K562 (cell line): ENCODE results near the gene IL33. TPM values are rescaled to one million over a fixed set of nuclear protein-coding genes. Genes with fewer than 3 reads are reported as not detected.

Source experiments
- ATAC-seq: fragments of 200-7000 bp; cut with Tn5 transposase; 3 replicates; pipeline ENCODE4 v1.9.1; 2020; ENCODE audit warnings: moderate library complexity
- BruUV-seq: library from RNA; stranded (reverse); fragments of 400-500 nt; replicated peaks from 2 replicates; lab custom pipeline; 2021; lab: Mats Ljungman, UMichigan
- CTCF ChIA-PET: fragments of 300-600 bp; formaldehyde crosslinking; extraction: SDS; loops from one replicate; lab custom pipeline; 2021; ENCODE audit warnings: low intra/inter-chr PET ratio; lab: Yijun Ruan, JAX
- POLR2A ChIA-PET: fragments of 300-600, 350-650 bp; sonication (Branson Sonifier 250); formaldehyde crosslinking; extraction: SDS; loops from one replicate; lab custom pipeline; 2021; ENCODE audit warnings: antibody characterized with exemption, inconsistent platforms; lab: Yijun Ruan, JAX
- DNase-seq, 4 experiments: peaks; one replicate each; pipeline versions ENCODE4 v3.0.0 to v3.0.0-alpha.2; 2011 to 2018; ENCODE audit warnings: low spot score in 3 of 4, mixed read lengths in 3 of 4; ENCODE audit errors: extremely low read depth in 1 of 4
- FAIRE-seq: peaks from 2 replicates; lab custom pipeline; 2011; peaks lifted over from hg19 to GRCh38; lab: Jason Lieb, UNC
- H2AFZ ChIP-seq: 2 replicates; pipeline ENCODE4 v1.6.0; 2011; ENCODE audit warnings: low read depth, low read length, control low read depth, inconsistent platforms
- H3K27ac ChIP-seq: fragments of 200-600 bp; 3 replicates; pipeline ENCODE4 v1.8.0; 2011; ENCODE audit warnings: low read depth, mild to moderate bottlenecking, control low read depth, inconsistent platforms, low read length, moderate library complexity, mixed read lengths; ENCODE audit errors: extremely low read depth
- H3K27me3 ChIP-seq, 2 experiments: fragments of 300-600 bp in 1 of 2; 2 replicates in 1 of 2; 3 replicates in 1 of 2; pipeline versions ENCODE4 v1.6.0 to v1.8.0; 2011; ENCODE audit warnings: inconsistent platforms in 2 of 2, low read length in 2 of 2, mild to moderate bottlenecking in 1 of 2, mixed read lengths in 1 of 2, moderate library complexity in 1 of 2; ENCODE audit not compliant: control insufficient read depth in 2 of 2, insufficient read depth in 2 of 2
- H3K36me3 ChIP-seq: fragments of 300-600 bp; 3 replicates; pipeline ENCODE4 v1.8.0; 2011; ENCODE audit warnings: mild to moderate bottlenecking, low read length, inconsistent platforms; ENCODE audit not compliant: control insufficient read depth, insufficient read depth
- H3K4me1 ChIP-seq, 2 experiments: fragments of 200-600 bp in 1 of 2; replicated peaks in 1 of 2; 2 replicates in 1 of 2; 3 replicates in 1 of 2; pipeline versions ENCODE4 v1.5.1 to v1.8.0; 2011; ENCODE audit warnings: inconsistent platforms in 2 of 2, low read length in 2 of 2, mild to moderate bottlenecking in 1 of 2, mixed read lengths in 1 of 2, moderate library complexity in 1 of 2; ENCODE audit not compliant: control insufficient read depth in 2 of 2, insufficient read depth in 2 of 2
- H3K4me2 ChIP-seq: 2 replicates; pipeline ENCODE4 v1.6.1; 2011; ENCODE audit warnings: low read length, control low read depth, inconsistent platforms, mixed read lengths; ENCODE audit not compliant: insufficient read depth
- H3K4me3 ChIP-seq: fragments of 200-600 bp; sonication (generic), shearing (Covaris generic); 2 replicates; pipeline ENCODE4 v1.5.1; 2016; ENCODE audit warnings: control low read depth, inconsistent platforms
- H3K79me2 ChIP-seq: fragments of 200-600 bp; 3 replicates; pipeline ENCODE4 v1.8.0; 2011; ENCODE audit warnings: low read length, inconsistent platforms; ENCODE audit not compliant: control insufficient read depth, insufficient read depth
- H3K9ac ChIP-seq, 2 experiments: 2 replicates each; pipeline versions ENCODE4 v1.6.0 to v1.6.1; 2011; ENCODE audit warnings: low read depth in 2 of 2, low read length in 2 of 2, control low read depth in 1 of 2, inconsistent platforms in 1 of 2, mild to moderate bottlenecking in 1 of 2, mixed read lengths in 1 of 2; ENCODE audit not compliant: insufficient read depth in 1 of 2
- H3K9me1 ChIP-seq: one replicate; pipeline ENCODE4 v1.6.0; 2011; ENCODE audit warnings: inconsistent platforms, mild to moderate bottlenecking, low read length, moderate library complexity; ENCODE audit not compliant: control insufficient read depth, insufficient read depth
- H3K9me3 ChIP-seq: replicated peaks from 2 replicates; pipeline ENCODE4 v1.5.1; 2011; ENCODE audit warnings: low read depth, low read length, inconsistent platforms; ENCODE audit not compliant: control insufficient read depth, insufficient read depth
- H4K20me1 ChIP-seq: replicated peaks from 2 replicates; pipeline ENCODE4 v1.6.1; 2011; ENCODE audit warnings: low read length, inconsistent platforms, mixed read lengths; ENCODE audit not compliant: control insufficient read depth, insufficient read depth
- C11orf30 ChIP-seq: fragments of 450-650 bp; IDR thresholded peaks from 2 replicates; pipeline ENCODE4 v1.6.1; 2016; ENCODE audit warnings: low read depth, mild to moderate bottlenecking
- EZH2 ChIP-seq: IDR thresholded peaks from 2 replicates; pipeline ENCODE4 v1.6.1; 2012; ENCODE audit warnings: low read depth, mild to moderate bottlenecking, inconsistent platforms, low read length, borderline replicate concordance
- ILK ChIP-seq: fragments of 450-650 bp; IDR thresholded peaks from 2 replicates; pipeline ENCODE4 v1.6.1; 2016; ENCODE audit warnings: missing genetic modification characterization, low read depth, mild to moderate bottlenecking, missing compliant biosample characterization, moderate library complexity, borderline replicate concordance
- MAFF ChIP-seq: IDR thresholded peaks from 2 replicates; pipeline ENCODE4 v1.6.1; 2012; ENCODE audit warnings: low read length, improper control_type of control experiment
- MAFG ChIP-seq: fragments of 450-650 bp; conservative IDR thresholded peaks from 2 replicates; pipeline ENCODE4 v1.6.1; 2016; ENCODE audit warnings: missing genetic modification characterization, missing compliant biosample characterization
- NFE2 ChIP-seq: IDR thresholded peaks from 2 replicates; pipeline ENCODE4 v1.6.1; 2014; ENCODE audit warnings: antibody characterized with exemption, low read depth
- SMARCE1 ChIP-seq: fragments of 450-650 bp; IDR thresholded peaks from 2 replicates; pipeline ENCODE4 v1.7.1; 2016; ENCODE audit warnings: mild to moderate bottlenecking
- ZNF175 ChIP-seq: fragments of 200-800 bp; sonication (Bioruptor generic); IDR thresholded peaks from 2 replicates; pipeline ENCODE4 v1.6.1; 2016; ENCODE audit warnings: low read depth, mild to moderate bottlenecking, missing genetic modification characterization, missing compliant biosample characterization
- ZNF316 ChIP-seq: fragments of 450-650 bp; IDR thresholded peaks from 2 replicates; pipeline ENCODE4 v1.6.1; 2016
- WGBS: fragments of 100-300 bp; shearing (Covaris generic); methylation state at CpG from one replicate; pipeline ENCODE4 v1.1.6; 2016; ENCODE audit warnings: low coverage, mixed read lengths; ENCODE audit not compliant: insufficient coverage; ENCODE audit errors: missing lambda C conversion rate; 5-methylcytosine and 5-hydroxymethylcytosine counted together
- in situ Hi-C: fragments of 300-500 bp; cut with MboI; formaldehyde crosslinking; loops from 4 replicates; pipeline ENCODE4 v1.15.0; 2018; ENCODE audit warnings: inconsistent platforms, mixed read lengths
- intact Hi-C: fragments of 100-400 bp; cut with micrococcal nuclease; formaldehyde crosslinking; loops from 2 replicates; pipeline ENCODE4 v1.14.2; 2022
- polyA plus RNA-seq, 8 experiments: library from polyadenylated mRNA; depleted of rRNA in 4 of 8; stranded (reverse) in 5 of 8; unstranded in 3 of 8; fragments of >200 nt; fragmentation: Nextera tagmentation in 2 of 8; fragmentation: Illumina TruSeq in 1 of 8; extraction: Ambion mirVana in 2 of 8; extraction: Trizol in 1 of 8; gene quantifications; 2 replicates each; pipeline versions ENCODE4 v1.2.1 to v1.2.3, GENCODE V29; 2011 to 2014; ENCODE audit warnings: inconsistent platforms in 1 of 8, missing spikeins in 1 of 8
- total RNA-seq, 7 experiments: library from RNA; depleted of rRNA in 6 of 7; stranded (reverse); fragments of >200 nt in 6 of 7; fragmentation: Illumina TruSeq in 2 of 7; extraction: Trizol in 2 of 7; gene quantifications; 2 replicates each; pipeline versions ENCODE4 v1.2.1 to v1.2.3, GENCODE V29; 2011 to 2021; ENCODE audit warnings: low replicate concordance in 1 of 7

The IL33 gene
- total and polyA plus RNA-seq, 9 of the 15 experiments (the other 6 are each of a cell fraction or from before 2014, with no cell fraction given), result not detected

GRCh38 chr9:6209966-6210365 lies 5.6 kb upstream of the IL33 start:
- H2AFZ ChIP-seq, result no peak overlapping the region
- intact Hi-C loops, result no loop called here
- ChIA-PET CTCF (no interaction called here), POLR2A (no interaction called here)
- no peaks in the 10 kb centered on the region for H3K27me3 ChIP-seq
- DNase-seq (no peak), ATAC-seq (no peak), FAIRE-seq (no peak)
- no peak overlapping the region for H3K4me3 ChIP-seq
- no peak overlapping the region for H3K9ac ChIP-seq
- H3K4me1 ChIP-seq, result no peaks in the 10 kb centered on the region
- H3K36me3 ChIP-seq, result no peaks in the 10 kb centered on the region
- no peaks in the 10 kb centered on the region for H4K20me1 ChIP-seq
- H3K9me3 ChIP-seq, result no peaks in the 10 kb centered on the region
- H3K9me1 ChIP-seq, result no peaks in the 10 kb centered on the region
- BruUV-seq, result no TSS peak
- no peaks in the 10 kb centered on the region for H3K79me2 ChIP-seq
- 0% methylated on average over 2 of the region's 2 CpGs for WGBS
- H3K4me2 ChIP-seq, result no peak overlapping the region
- in situ Hi-C loops, result no loop called here
- H3K27ac ChIP-seq, result no peak overlapping the region
- TF ChIP-seq ZNF175 (CRISPR knock-in tag), result peak; percentile 97
- no peak for TF ChIP-seq SMARCE1

DNA sequence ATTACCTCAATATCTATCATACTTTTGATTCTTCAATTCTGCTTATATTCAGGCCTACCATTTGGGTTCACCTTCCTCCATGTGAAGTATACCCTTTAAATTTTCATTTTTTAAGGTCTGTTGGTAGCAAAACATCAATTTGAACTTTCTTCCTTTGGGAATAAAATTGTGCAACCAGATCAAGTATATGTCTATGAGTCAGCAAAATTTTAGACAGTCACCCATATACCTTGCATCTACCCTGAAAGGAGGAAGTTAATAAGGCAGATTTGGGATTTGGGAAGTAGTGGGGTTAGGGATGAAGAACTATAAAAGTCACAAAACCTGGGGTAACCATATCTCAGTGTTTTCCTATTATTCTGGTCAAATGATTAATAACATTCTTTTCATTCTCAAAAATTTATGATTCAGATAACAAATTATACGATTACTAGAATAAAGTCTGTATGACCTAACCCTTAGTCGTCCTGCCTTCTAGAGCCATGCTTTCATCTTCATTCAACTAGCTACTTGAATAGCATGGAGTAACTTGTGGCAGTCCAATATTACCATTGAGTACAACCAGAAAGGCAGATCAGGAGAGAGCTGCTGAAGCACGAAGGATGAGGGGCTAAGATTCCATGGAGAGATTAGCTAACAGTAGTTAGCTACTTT lies 2.8 kb upstream of the IL33 start:
- 0% methylated on average over 3 of the region's 3 CpGs for WGBS
- H3K79me2 ChIP-seq, result no peaks in the 10 kb centered on the region
- H3K9me1 ChIP-seq, result no peaks in the 10 kb centered on the region
- H4K20me1 ChIP-seq, result no peaks in the 10 kb centered on the region
- ATAC-seq, result no peak
- H3K27ac ChIP-seq, result no peak overlapping the region
- no peak overlapping the region for H3K9ac ChIP-seq
- no peak overlapping the region for H2AFZ ChIP-seq
- in situ Hi-C loops (no loop called here), intact Hi-C loops (no loop called here)
- no peak overlapping the region for H3K4me3 ChIP-seq
- BruUV-seq, result no TSS peak
- no peaks in the 10 kb centered on the region for H3K9me3 ChIP-seq
- no peaks in the 10 kb centered on the region for H3K27me3 ChIP-seq
- TF ChIP-seq ILK (tag) (no peak), C11orf30 (peak; percentile 40), MAFG (tag) (0 out of 2 replicates have a peak, but pooled peaks have one; percentile 34), EZH2 (no peak), ZNF316 (peak; percentile 77), MAFF (0 out of 2 replicates have a peak, but pooled peaks have one; percentile 35), NFE2 (0 out of 2 replicates have a peak, but pooled peaks have one; percentile 7)
- DNase-seq, result no peak
- H3K4me1 ChIP-seq, result no peaks in the 10 kb centered on the region
- FAIRE-seq, result no peak
- ChIA-PET CTCF (no interaction called here), POLR2A (no interaction called here)
- H3K4me2 ChIP-seq, result no peak overlapping the region
- no peaks in the 10 kb centered on the region for H3K36me3 ChIP-seq
